ENCODE data around the gene RGS9. TPM values are rescaled to one million over a fixed set of nuclear protein-coding genes. Genes with fewer than 3 reads are reported as not detected.

The RGS9 gene
- total and polyA plus RNA-seq, 2 experiments from 2014 or later, result 3.1 to 3.3 TPM

- H3K9me3 ChIP-seq (ENCODE audit: low read depth), result no peaks in the 10 kb centered on the region
- WGBS (ENCODE audit: low lambda C conversion rate, missing lambda C conversion rate), result 85% methylated on average over 2 of the region's 2 CpGs
- H3K9me2 ChIP-seq (replicated peaks; ENCODE audit: insufficient read depth), result no peaks in the 10 kb centered on the region
- no peak overlapping the region for H3K4me2 ChIP-seq
- H3K36me3 ChIP-seq (replicated peaks; ENCODE audit: insufficient read depth, low read depth), result no peaks in the 10 kb centered on the region
- DNase-seq (ENCODE audit: low spot score), result no peak
- H3K4me3 ChIP-seq, result no peak overlapping the region
- H3K4me1 ChIP-seq (ENCODE audit: insufficient read depth), result no peaks in the 10 kb centered on the region
- H2AFZ ChIP-seq, result no peak overlapping the region
- H3K27ac ChIP-seq, result no peak overlapping the region
- H3K79me2 ChIP-seq, result no peaks in the 10 kb centered on the region
- no peaks in the 10 kb centered on the region for H4K20me1 ChIP-seq (ENCODE audit: insufficient read depth, poor library complexity, severe bottlenecking)
- TF ChIP-seq EZH2 (IDR thresholded peaks at IDR 0.05; ENCODE audit: borderline replicate concordance) (no peak), EZH2phosphoT487 (IDR thresholded peaks at IDR 0.05; ENCODE audit: low read depth, severe bottlenecking, unreplicated experiment) (no peak), CTCF (IDR thresholded peaks at IDR 0.05; ENCODE audit: poor library complexity) (no peak)
- H3K27me3 ChIP-seq, result no peaks in the 10 kb centered on the region
These were observed 21.5 kb downstream of the RGS9 start for GRCh38 chr17:65158622-65159021.

GRCh38 chr17:65160516-65160915, 23.3 kb downstream of the RGS9 start:
- no peaks in the 10 kb centered on the region for H3K36me3 ChIP-seq (replicated peaks; ENCODE audit: insufficient read depth, low read depth)
- H3K4me1 ChIP-seq (ENCODE audit: insufficient read depth), result no peaks in the 10 kb centered on the region
- no peaks in the 10 kb centered on the region for H3K9me2 ChIP-seq (replicated peaks; ENCODE audit: insufficient read depth)
- no peak for TF ChIP-seq EZH2 (IDR thresholded peaks at IDR 0.05; ENCODE audit: borderline replicate concordance)
- TF ChIP-seq CTCF (IDR thresholded peaks at IDR 0.05; ENCODE audit: poor library complexity), result no peak
- TF ChIP-seq EZH2phosphoT487 (IDR thresholded peaks at IDR 0.05; ENCODE audit: low read depth, severe bottlenecking, unreplicated experiment), result no peak
- H2AFZ ChIP-seq, result no peak overlapping the region
- no peak for DNase-seq (ENCODE audit: low spot score)
- 83% methylated on average over 6 of the region's 6 CpGs for WGBS (ENCODE audit: low lambda C conversion rate, missing lambda C conversion rate)
- no peaks in the 10 kb centered on the region for H3K9me3 ChIP-seq (ENCODE audit: low read depth)
- H3K4me3 ChIP-seq, result no peak overlapping the region
- H3K27me3 ChIP-seq, result no peaks in the 10 kb centered on the region
- no peaks in the 10 kb centered on the region for H4K20me1 ChIP-seq (ENCODE audit: insufficient read depth, poor library complexity, severe bottlenecking)
- no peak overlapping the region for H3K27ac ChIP-seq
- H3K79me2 ChIP-seq, result no peaks in the 10 kb centered on the region
- no peak overlapping the region for H3K4me2 ChIP-seq

GRCh38 chr17:65163990-65164495, 26.9 kb downstream of the RGS9 start:
- no peaks in the 10 kb centered on the region for H4K20me1 ChIP-seq (ENCODE audit: insufficient read depth, poor library complexity, severe bottlenecking)
- WGBS (ENCODE audit: low lambda C conversion rate, missing lambda C conversion rate), result 48% methylated on average over 5 of the region's 5 CpGs
- TF ChIP-seq CTCF (IDR thresholded peaks at IDR 0.05; ENCODE audit: poor library complexity) (no peak), EZH2 (IDR thresholded peaks at IDR 0.05; ENCODE audit: borderline replicate concordance) (no peak), EZH2phosphoT487 (IDR thresholded peaks at IDR 0.05; ENCODE audit: low read depth, severe bottlenecking, unreplicated experiment) (no peak)
- H3K9me2 ChIP-seq (replicated peaks; ENCODE audit: insufficient read depth), result no peaks in the 10 kb centered on the region
- H3K79me2 ChIP-seq, result no peaks in the 10 kb centered on the region
- no peaks in the 10 kb centered on the region for H3K27me3 ChIP-seq
- DNase-seq (ENCODE audit: low spot score), result peak; percentile 44
- H3K4me3 ChIP-seq, result no peak overlapping the region
- no peaks in the 10 kb centered on the region for H3K9me3 ChIP-seq (ENCODE audit: low read depth)
- no peaks in the 10 kb centered on the region for H3K4me1 ChIP-seq (ENCODE audit: insufficient read depth)
- no peak overlapping the region for H3K27ac ChIP-seq
- H3K4me2 ChIP-seq, result no peak overlapping the region
- H3K36me3 ChIP-seq (replicated peaks; ENCODE audit: insufficient read depth, low read depth), result no peaks in the 10 kb centered on the region
- H2AFZ ChIP-seq, result no peak overlapping the region

- no peak for DNase-seq (ENCODE audit: low spot score)
- Histone ChIP-seq H3K4me3 (no peak overlapping the region), H3K4me1 (ENCODE audit: insufficient read depth) (no peaks in the 10 kb centered on the region), H3K27ac (no peak overlapping the region), H3K9me2 (replicated peaks; ENCODE audit: insufficient read depth) (no peaks in the 10 kb centered on the region), H3K4me2 (no peak overlapping the region), H3K79me2 (no peaks in the 10 kb centered on the region), H4K20me1 (ENCODE audit: insufficient read depth, poor library complexity, severe bottlenecking) (no peaks in the 10 kb centered on the region), H3K27me3 (no peaks in the 10 kb centered on the region), H3K36me3 (replicated peaks; ENCODE audit: insufficient read depth, low read depth) (no peaks in the 10 kb centered on the region), H3K9me3 (ENCODE audit: low read depth) (no peaks in the 10 kb centered on the region), H2AFZ (no peak overlapping the region)
- TF ChIP-seq EZH2 (IDR thresholded peaks at IDR 0.05; ENCODE audit: borderline replicate concordance), result no peak
- TF ChIP-seq CTCF (IDR thresholded peaks at IDR 0.05; ENCODE audit: poor library complexity), result no peak
- no peak for TF ChIP-seq EZH2phosphoT487 (IDR thresholded peaks at IDR 0.05; ENCODE audit: low read depth, severe bottlenecking, unreplicated experiment)
- WGBS (ENCODE audit: low lambda C conversion rate, missing lambda C conversion rate), result 91% methylated on average over 16 of the region's 16 CpGs
These were observed 29.6 kb downstream of the RGS9 start for GRCh38 chr17:65166787-65167186.
